Measurements from ENCODE around the gene FGF11. TPM values are rescaled to one million over a fixed set of nuclear protein-coding genes. Genes with fewer than 3 reads are reported as not detected.
A peak's percentile ranks its signal among the peaks of the same experiment; 100 is the strongest.

FGF11 gene
- total and polyA plus RNA-seq, 2 of the 13 experiments (the other 11 are each of a cell fraction or from before 2014, with no cell fraction given), result 0.20 to 7.6 TPM

- Histone ChIP-seq H3K9me3 (ENCODE audit: low read length) (no peaks in the 10 kb centered on the region), H3K4me1 (ENCODE audit: insufficient read depth, low read length) (peaks cover 13% of the 10 kb centered on the region; the same call in 1 of the 2 replicates), H3K79me2 (ENCODE audit: insufficient read depth, low read length) (no peaks in the 10 kb centered on the region), H2AFZ (ENCODE audit: low read length) (no peak within 1 kb of the TSS), H3K4me3 (replicated peaks in 1 of 3; ENCODE audit: insufficient read depth in 1 of 3, low read depth in 2 of 3, low read length in 3 of 3) (no peak within 1 kb of the TSS), H3K27ac (ENCODE audit: extremely low read length, insufficient read depth, low read length) (no peak within 1 kb of the TSS), H3K27me3 (ENCODE audit: control insufficient read depth in 1 of 2, insufficient read depth in 2 of 2, low read length in 2 of 2) (peaks cover 2 to 5% of the 10 kb centered on the region in 2 experiments; a peak in 1 of 5 replicates), H4K20me1 (ENCODE audit: insufficient read depth, low read length) (no peaks in the 10 kb centered on the region), H3K9ac (ENCODE audit: insufficient read depth, low read depth, low read length) (no peak within 1 kb of the TSS), H3K4me2 (ENCODE audit: low read depth, low read length) (no peak within 1 kb of the TSS), H3K36me3 (replicated peaks in 1 of 2; ENCODE audit: control insufficient read depth in 1 of 2, insufficient read depth in 2 of 2, low read length in 2 of 2) (no peaks in the 10 kb centered on the region)
- in situ Hi-C loops (cut with HindIII; ENCODE audit: extremely low pct_ligation_motif_present, low pct_unique_long_range_greater_than_20kb) (no loop called here), intact Hi-C loops (cut with micrococcal nuclease; ENCODE audit: unreplicated experiment) (no loop called here)
- FAIRE-seq (no peak), ATAC-seq (peak; percentile 13; the same call in 1 of the 3 replicates), DNase-seq (ENCODE audit: low spot score) (no peak)
- ChIA-PET POLR2A (interaction anchor here (1.8 kb wide), 1 partner anchor 16 kb away, joined by 11 read pairs; the partner anchor contains the start of gene TMEM256), CTCF (ENCODE audit: low intra/inter-chr PET ratio, low total read pairs) (no interaction called here)
- WGBS (ENCODE audit: low lambda C conversion rate), result 53% methylated on average over 8 of the region's 17 CpGs
- no TSS peak for BruUV-seq (replicated peaks)
- TF ChIP-seq RXRB (CRISPR knock-in tag; IDR thresholded peaks at IDR 0.05; ENCODE audit: borderline replicate concordance), result no peak
- no peak for TF ChIP-seq ZBTB2 (CRISPR knock-in tag; IDR thresholded peaks at IDR 0.05; ENCODE audit: low read depth)
- TF ChIP-seq ZNF275 (CRISPR knock-in tag; IDR thresholded peaks at IDR 0.05; ENCODE audit: borderline replicate concordance), result no peak
- TF ChIP-seq ZNF431 (CRISPR knock-in tag; IDR thresholded peaks at IDR 0.05; ENCODE audit: borderline replicate concordance, low read depth), result no peak
- no peak for TF ChIP-seq ZNF296 (CRISPR knock-in tag; conservative IDR thresholded peaks at IDR 0.05)
- no peak for TF ChIP-seq ZKSCAN1 (IDR thresholded peaks at IDR 0.05; ENCODE audit: low read length)
- no peak for TF ChIP-seq ZNF746 (CRISPR knock-in tag; IDR thresholded peaks at IDR 0.05)
- TF ChIP-seq ZNF256 (CRISPR knock-in tag; conservative IDR thresholded peaks at IDR 0.05), result no peak
- no peak for TF ChIP-seq KAT7 (CRISPR knock-in tag; IDR thresholded peaks at IDR 0.05; ENCODE audit: borderline replicate concordance)
- no peak for TF ChIP-seq ATRX (CRISPR knock-in tag; IDR thresholded peaks at IDR 0.05; ENCODE audit: borderline replicate concordance)
Measured at GRCh38 chr17:7419819-7420610, 19.3 kb upstream of the FGF11 start, which contains the start of gene SPEM1. Gene SPEM1, plus strand, starts transcription at chr17:7420324. Its CDS starts 61 bp downstream, at chr17:7420385.

Measured in HepG2 (cell line).